GM12878 (cell line): ENCODE measurements around the gene PRPSAP2. TPM values are rescaled to one million over a fixed set of nuclear protein-coding genes. Genes with fewer than 3 reads are reported as not detected.
A peak's percentile ranks its signal among the peaks of the same experiment; 100 is the strongest.

Experiments
- BHLHE40 ChIP-seq, 2 experiments: fragments of 450-650 bp in 1 of 2; IDR thresholded peaks; 2 replicates each; pipeline ENCODE4 v1.6.1; 2011 to 2017; ENCODE audit warnings: low read depth in 2 of 2, borderline replicate concordance in 1 of 2, improper control_type of control experiment in 1 of 2, low read length in 1 of 2, mild to moderate bottlenecking in 1 of 2
- EED ChIP-seq: sonication (generic); IDR thresholded peaks from 2 replicates; pipeline ENCODE4 v1.6.1; 2016; ENCODE audit warnings: antibody characterized with exemption, low read depth
- ESRRA ChIP-seq: IDR thresholded peaks from 2 replicates; pipeline ENCODE4 v1.6.1; 2012; ENCODE audit warnings: mild to moderate bottlenecking, low read length, improper control_type of control experiment
- FOXM1 ChIP-seq: IDR thresholded peaks from 2 replicates; pipeline ENCODE4 v1.6.1; 2012; ENCODE audit warnings: low read depth, mild to moderate bottlenecking, inconsistent platforms, low read length, moderate library complexity
- IRF4 ChIP-seq: IDR thresholded peaks from 2 replicates; pipeline ENCODE4 v1.6.1; 2011; ENCODE audit warnings: low read depth, low read length
- MEF2B ChIP-seq: fragments of 450-650 bp; IDR thresholded peaks from 2 replicates; pipeline ENCODE4 v1.6.1; 2018; ENCODE audit warnings: mild to moderate bottlenecking, moderate library complexity; ENCODE audit not compliant: partially characterized antibody, poor library complexity, severe bottlenecking
- NFIC ChIP-seq: IDR thresholded peaks from 2 replicates; pipeline ENCODE4 v1.6.1; 2012; ENCODE audit warnings: low read depth, mild to moderate bottlenecking, inconsistent platforms, low read length, moderate library complexity
- NRF1 ChIP-seq: conservative IDR thresholded peaks from 2 replicates; pipeline ENCODE4 v1.6.1; 2011; ENCODE audit warnings: mild to moderate bottlenecking, low read depth, low read length, improper control_type of control experiment
- PAX8 ChIP-seq: fragments of 450-650 bp; IDR thresholded peaks from 2 replicates; pipeline ENCODE4 v1.6.1; 2017; ENCODE audit warnings: mild to moderate bottlenecking, moderate library complexity
- PML ChIP-seq: IDR thresholded peaks from 2 replicates; pipeline ENCODE4 v1.6.1; 2012; ENCODE audit warnings: low read length, inconsistent platforms
- RUNX3 ChIP-seq: IDR thresholded peaks from 2 replicates; pipeline ENCODE4 v1.6.1; 2012; ENCODE audit warnings: low read length, inconsistent platforms
- TBL1XR1 ChIP-seq: IDR thresholded peaks from 2 replicates; pipeline ENCODE4 v1.6.1; 2012; ENCODE audit warnings: low read depth, low read length, improper control_type of control experiment
- YY1 ChIP-seq: IDR thresholded peaks from 2 replicates; pipeline ENCODE4 v1.6.1; 2011; ENCODE audit warnings: low read depth, mild to moderate bottlenecking, low read length
- ZSCAN29 ChIP-seq: fragments of 450-650 bp; IDR thresholded peaks from 2 replicates; pipeline ENCODE4 v1.6.1; 2017; ENCODE audit warnings: mild to moderate bottlenecking, moderate library complexity
- polyA plus RNA-seq, 11 experiments: library from polyadenylated mRNA; depleted of rRNA in 4 of 11; unstranded in 6 of 11; stranded (reverse) in 5 of 11; fragments of >200 nt; fragmentation: Nextera tagmentation in 4 of 11; fragmentation: Illumina TruSeq in 1 of 11; extraction: Ambion mirVana in 4 of 11; extraction: Trizol in 1 of 11; gene quantifications; 1 replicate in 1 of 11; 2 replicates in 10 of 11; pipeline versions ENCODE4 v1.2.1 to v1.2.3, GENCODE V29; 2011 to 2016; ENCODE audit warnings: inconsistent platforms in 2 of 11, missing spikeins in 2 of 11, low read depth in 1 of 11
- total RNA-seq, 4 experiments: library from RNA; depleted of rRNA in 3 of 4; stranded (reverse); fragments of >200 nt in 3 of 4; fragmentation: Illumina TruSeq in 1 of 4; extraction: Trizol in 1 of 4; gene quantifications; 2 replicates each; pipeline versions ENCODE4 v1.2.1 to v1.2.3, GENCODE V29; 2013 to 2021
- TF ChIP-seq, protein P1 (sequence below): fragments of 150-350 bp; IDR thresholded peaks from 2 replicates; pipeline ENCODE4 v1.6.1; 2014; ENCODE audit warnings: mild to moderate bottlenecking, low read depth, low read length
- TF ChIP-seq, protein P2 (sequence below): fragments of 450-650 bp; IDR thresholded peaks from 2 replicates; pipeline ENCODE4 v1.6.1; 2014; ENCODE audit warnings: mild to moderate bottlenecking
- TF ChIP-seq, protein P3 (sequence below): fragments of 450-650 bp; IDR thresholded peaks from 2 replicates; pipeline ENCODE4 v1.6.1; 2018; ENCODE audit warnings: borderline replicate concordance, mild to moderate bottlenecking; ENCODE audit not compliant: partially characterized antibody
- TF ChIP-seq, protein P4 (sequence below): fragments of 450-650 bp; IDR thresholded peaks from 2 replicates; pipeline ENCODE4 v1.6.1; 2018; ENCODE audit warnings: mild to moderate bottlenecking, low read depth, moderate library complexity; ENCODE audit not compliant: partially characterized antibody
- TF ChIP-seq, protein P5 (sequence below): IDR thresholded peaks from 2 replicates; pipeline ENCODE4 v1.6.1; 2012; ENCODE audit warnings: low read length, inconsistent platforms

Gene PRPSAP2
- total and polyA plus RNA-seq, 10 of the 15 experiments (the other 5 are each of a cell fraction or from before 2014, with no cell fraction given), result 33.2 to 102 (median 83.8) TPM

DNA sequence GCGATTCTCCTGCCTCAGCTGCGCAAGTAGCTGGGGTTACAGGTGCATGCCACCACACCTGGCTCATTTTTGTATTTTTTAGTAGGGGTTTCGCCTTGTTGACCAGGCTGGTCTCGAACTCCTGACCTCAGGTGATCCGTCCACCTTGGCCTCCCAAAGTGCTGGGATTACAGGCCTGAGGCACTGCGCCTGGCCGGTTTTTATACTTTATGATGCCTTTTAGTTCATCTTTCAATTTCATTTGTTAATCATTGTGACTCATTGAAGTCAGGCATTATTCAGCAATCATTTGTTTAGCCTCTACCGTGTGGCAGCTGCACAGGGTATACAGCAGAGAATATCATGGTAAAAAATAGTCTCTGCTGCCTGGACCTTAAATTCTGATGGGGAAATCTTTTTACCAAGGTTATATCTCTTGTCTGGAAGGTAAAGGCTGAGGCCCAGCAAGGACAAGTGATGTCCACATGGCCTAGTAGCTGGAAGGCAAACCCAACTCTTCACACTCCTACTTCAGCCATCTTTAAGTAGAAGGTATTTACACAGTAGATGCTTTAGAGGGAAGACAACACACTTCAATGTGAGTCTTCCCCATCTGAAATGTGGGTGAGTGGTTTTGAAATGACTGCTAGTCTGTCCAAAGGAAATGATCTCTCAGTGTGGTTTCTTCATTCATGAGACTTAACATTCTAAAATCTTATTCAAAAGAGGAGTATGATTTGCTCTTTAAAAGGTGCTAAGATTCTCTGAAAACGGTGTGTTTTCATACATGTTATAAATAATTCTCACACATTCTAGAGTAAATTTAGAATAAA is 2.4 kb downstream of the PRPSAP2 start (continued):
- TF ChIP-seq, protein P1, sequence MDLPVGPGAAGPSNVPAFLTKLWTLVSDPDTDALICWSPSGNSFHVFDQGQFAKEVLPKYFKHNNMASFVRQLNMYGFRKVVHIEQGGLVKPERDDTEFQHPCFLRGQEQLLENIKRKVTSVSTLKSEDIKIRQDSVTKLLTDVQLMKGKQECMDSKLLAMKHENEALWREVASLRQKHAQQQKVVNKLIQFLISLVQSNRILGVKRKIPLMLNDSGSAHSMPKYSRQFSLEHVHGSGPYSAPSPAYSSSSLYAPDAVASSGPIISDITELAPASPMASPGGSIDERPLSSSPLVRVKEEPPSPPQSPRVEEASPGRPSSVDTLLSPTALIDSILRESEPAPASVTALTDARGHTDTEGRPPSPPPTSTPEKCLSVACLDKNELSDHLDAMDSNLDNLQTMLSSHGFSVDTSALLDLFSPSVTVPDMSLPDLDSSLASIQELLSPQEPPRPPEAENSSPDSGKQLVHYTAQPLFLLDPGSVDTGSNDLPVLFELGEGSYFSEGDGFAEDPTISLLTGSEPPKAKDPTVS, result no peak
- TF ChIP-seq ESRRA (no peak), YY1 (peak; percentile 84), NFIC (peak; percentile 91), MEF2B (peak; percentile 43), EED (peak; percentile 15; the same call in 1 of the 2 replicates), FOXM1 (peak; percentile 77; the same call in 1 of the 2 replicates), NRF1 (no peak), IRF4 (peak; percentile 79; the same call in 1 of the 2 replicates), PAX8 (no peak), TBL1XR1 (0 out of 2 replicates have a peak, but pooled peaks have one; percentile 75), ZSCAN29 (no peak), RUNX3 (peak; percentile 94), BHLHE40 (IDR thresholded peaks at IDR 0.05; ENCODE audit: borderline replicate concordance in 1 of 2, low read depth in 2 of 2, low read length in 1 of 2) (peak in 1 of 2 experiments; percentile 42; a peak in 1 of 4 replicates), PML (peak; percentile 78; the same call in 1 of the 2 replicates)
- TF ChIP-seq, protein P2, sequence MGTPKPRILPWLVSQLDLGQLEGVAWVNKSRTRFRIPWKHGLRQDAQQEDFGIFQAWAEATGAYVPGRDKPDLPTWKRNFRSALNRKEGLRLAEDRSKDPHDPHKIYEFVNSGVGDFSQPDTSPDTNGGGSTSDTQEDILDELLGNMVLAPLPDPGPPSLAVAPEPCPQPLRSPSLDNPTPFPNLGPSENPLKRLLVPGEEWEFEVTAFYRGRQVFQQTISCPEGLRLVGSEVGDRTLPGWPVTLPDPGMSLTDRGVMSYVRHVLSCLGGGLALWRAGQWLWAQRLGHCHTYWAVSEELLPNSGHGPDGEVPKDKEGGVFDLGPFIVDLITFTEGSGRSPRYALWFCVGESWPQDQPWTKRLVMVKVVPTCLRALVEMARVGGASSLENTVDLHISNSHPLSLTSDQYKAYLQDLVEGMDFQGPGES, result no peak
- TF ChIP-seq, protein P3, sequence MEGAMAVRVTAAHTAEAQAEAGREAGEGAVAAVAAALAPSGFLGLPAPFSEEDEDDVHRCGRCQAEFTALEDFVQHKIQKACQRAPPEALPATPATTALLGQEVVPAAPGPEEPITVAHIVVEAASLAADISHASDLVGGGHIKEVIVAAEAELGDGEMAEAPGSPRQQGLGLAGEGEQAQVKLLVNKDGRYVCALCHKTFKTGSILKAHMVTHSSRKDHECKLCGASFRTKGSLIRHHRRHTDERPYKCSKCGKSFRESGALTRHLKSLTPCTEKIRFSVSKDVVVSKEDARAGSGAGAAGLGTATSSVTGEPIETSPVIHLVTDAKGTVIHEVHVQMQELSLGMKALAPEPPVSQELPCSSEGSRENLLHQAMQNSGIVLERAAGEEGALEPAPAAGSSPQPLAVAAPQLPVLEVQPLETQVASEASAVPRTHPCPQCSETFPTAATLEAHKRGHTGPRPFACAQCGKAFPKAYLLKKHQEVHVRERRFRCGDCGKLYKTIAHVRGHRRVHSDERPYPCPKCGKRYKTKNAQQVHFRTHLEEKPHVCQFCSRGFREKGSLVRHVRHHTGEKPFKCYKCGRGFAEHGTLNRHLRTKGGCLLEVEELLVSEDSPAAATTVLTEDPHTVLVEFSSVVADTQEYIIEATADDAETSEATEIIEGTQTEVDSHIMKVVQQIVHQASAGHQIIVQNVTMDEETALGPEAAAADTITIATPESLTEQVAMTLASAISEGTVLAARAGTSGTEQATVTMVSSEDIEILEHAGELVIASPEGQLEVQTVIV, result no peak
- TF ChIP-seq, protein P4, sequence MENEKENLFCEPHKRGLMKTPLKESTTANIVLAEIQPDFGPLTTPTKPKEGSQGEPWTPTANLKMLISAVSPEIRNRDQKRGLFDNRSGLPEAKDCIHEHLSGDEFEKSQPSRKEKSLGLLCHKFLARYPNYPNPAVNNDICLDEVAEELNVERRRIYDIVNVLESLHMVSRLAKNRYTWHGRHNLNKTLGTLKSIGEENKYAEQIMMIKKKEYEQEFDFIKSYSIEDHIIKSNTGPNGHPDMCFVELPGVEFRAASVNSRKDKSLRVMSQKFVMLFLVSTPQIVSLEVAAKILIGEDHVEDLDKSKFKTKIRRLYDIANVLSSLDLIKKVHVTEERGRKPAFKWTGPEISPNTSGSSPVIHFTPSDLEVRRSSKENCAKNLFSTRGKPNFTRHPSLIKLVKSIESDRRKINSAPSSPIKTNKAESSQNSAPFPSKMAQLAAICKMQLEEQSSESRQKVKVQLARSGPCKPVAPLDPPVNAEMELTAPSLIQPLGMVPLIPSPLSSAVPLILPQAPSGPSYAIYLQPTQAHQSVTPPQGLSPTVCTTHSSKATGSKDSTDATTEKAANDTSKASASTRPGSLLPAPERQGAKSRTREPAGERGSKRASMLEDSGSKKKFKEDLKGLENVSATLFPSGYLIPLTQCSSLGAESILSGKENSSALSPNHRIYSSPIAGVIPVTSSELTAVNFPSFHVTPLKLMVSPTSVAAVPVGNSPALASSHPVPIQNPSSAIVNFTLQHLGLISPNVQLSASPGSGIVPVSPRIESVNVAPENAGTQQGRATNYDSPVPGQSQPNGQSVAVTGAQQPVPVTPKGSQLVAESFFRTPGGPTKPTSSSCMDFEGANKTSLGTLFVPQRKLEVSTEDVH, result no peak
- TF ChIP-seq, protein P5, sequence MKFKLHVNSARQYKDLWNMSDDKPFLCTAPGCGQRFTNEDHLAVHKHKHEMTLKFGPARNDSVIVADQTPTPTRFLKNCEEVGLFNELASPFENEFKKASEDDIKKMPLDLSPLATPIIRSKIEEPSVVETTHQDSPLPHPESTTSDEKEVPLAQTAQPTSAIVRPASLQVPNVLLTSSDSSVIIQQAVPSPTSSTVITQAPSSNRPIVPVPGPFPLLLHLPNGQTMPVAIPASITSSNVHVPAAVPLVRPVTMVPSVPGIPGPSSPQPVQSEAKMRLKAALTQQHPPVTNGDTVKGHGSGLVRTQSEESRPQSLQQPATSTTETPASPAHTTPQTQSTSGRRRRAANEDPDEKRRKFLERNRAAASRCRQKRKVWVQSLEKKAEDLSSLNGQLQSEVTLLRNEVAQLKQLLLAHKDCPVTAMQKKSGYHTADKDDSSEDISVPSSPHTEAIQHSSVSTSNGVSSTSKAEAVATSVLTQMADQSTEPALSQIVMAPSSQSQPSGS, result peak; percentile 91
